ENCODE data around the gene RFPL4AL1. TPM values are rescaled to one million over a fixed set of nuclear protein-coding genes. Genes with fewer than 3 reads are reported as not detected.
"Not testable (repeated sequence)": the region's sequence is repeated elsewhere in the genome, so short reads cannot be mapped to it uniquely, and the experiment has no call there.

RFPL4AL1 gene
- total and polyA plus RNA-seq, 2 donors from 2014 or later: not detected

GRCh38 chr19:55766466-55766865 is 2.5 kb upstream of the RFPL4AL1 start:
- H3K4me1 ChIP-seq (ENCODE audit: control insufficient read depth in 2 of 3, insufficient read depth in 2 of 3, low read depth in 1 of 3, low read length in 3 of 3): no peaks in the 10 kb centered on the region
- peaks cover 2% of the 10 kb centered on the region for H3K27me3 ChIP-seq (ENCODE audit: control insufficient read depth, insufficient read depth, low read length)
- intact Hi-C loops (cut with DNase I): no loop called here
- no peak overlapping the region for H3K4me3 ChIP-seq (ENCODE audit: low read length in 3 of 3)
- FAIRE-seq: no peak
- H3K27ac ChIP-seq (ENCODE audit: low read depth in 2 of 2, low read length in 2 of 2): no peak overlapping the region
- TF ChIP-seq, protein P1, sequence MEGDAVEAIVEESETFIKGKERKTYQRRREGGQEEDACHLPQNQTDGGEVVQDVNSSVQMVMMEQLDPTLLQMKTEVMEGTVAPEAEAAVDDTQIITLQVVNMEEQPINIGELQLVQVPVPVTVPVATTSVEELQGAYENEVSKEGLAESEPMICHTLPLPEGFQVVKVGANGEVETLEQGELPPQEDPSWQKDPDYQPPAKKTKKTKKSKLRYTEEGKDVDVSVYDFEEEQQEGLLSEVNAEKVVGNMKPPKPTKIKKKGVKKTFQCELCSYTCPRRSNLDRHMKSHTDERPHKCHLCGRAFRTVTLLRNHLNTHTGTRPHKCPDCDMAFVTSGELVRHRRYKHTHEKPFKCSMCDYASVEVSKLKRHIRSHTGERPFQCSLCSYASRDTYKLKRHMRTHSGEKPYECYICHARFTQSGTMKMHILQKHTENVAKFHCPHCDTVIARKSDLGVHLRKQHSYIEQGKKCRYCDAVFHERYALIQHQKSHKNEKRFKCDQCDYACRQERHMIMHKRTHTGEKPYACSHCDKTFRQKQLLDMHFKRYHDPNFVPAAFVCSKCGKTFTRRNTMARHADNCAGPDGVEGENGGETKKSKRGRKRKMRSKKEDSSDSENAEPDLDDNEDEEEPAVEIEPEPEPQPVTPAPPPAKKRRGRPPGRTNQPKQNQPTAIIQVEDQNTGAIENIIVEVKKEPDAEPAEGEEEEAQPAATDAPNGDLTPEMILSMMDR (IDR thresholded peaks at IDR 0.05; ENCODE audit: borderline replicate concordance, extremely low read depth, insufficient read depth): no peak
- no peaks in the 10 kb centered on the region for H3K9me3 ChIP-seq (ENCODE audit: control insufficient read depth in 2 of 3, insufficient read depth in 1 of 3, low read length in 3 of 3)
- H3K36me3 ChIP-seq (ENCODE audit: control insufficient read depth in 2 of 3, insufficient read depth in 3 of 3, low read length in 3 of 3): no peaks in the 10 kb centered on the region
- H3K9ac ChIP-seq (ENCODE audit: low read length in 3 of 3): no peak overlapping the region
- no peak for DNase-seq

- not testable (repeated sequence) for H3K9me3 ChIP-seq (ENCODE audit: control insufficient read depth in 2 of 3, insufficient read depth in 1 of 3, low read length in 3 of 3)
Observed at GRCh38 chr19:55769632-55770031, 714 bp downstream of the RFPL4AL1 start.

DNA sequence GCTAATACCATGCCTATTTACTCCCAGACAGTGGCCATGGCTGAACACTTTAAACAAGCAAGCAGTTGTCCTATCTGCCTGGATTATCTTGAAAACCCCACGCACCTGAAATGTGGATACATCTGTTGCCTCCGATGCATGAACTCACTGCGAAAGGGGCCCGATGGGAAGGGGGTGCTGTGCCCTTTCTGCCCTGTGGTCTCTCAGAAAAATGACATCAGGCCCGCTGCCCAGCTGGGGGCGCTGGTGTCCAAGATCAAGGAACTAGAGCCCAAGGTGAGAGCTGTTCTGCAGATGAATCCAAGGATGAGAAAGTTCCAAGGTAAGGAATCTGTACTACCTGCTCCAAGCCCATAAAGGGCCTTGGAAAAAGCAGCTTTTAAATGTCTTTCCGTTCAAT is 8.6 kb downstream of the RFPL4AL1 start:
- intact Hi-C loops (cut with DNase I): no loop called here
- DNase-seq: no peak

More at GRCh38 chr19:55769632-55770031, 714 bp downstream of the RFPL4AL1 start:
- FAIRE-seq; intact Hi-C loops (cut with DNase I); DNase-seq; H3K9ac ChIP-seq (ENCODE audit: low read length in 3 of 3); H3K27ac ChIP-seq (ENCODE audit: low read depth in 2 of 2, low read length in 2 of 2); H3K27me3 ChIP-seq (ENCODE audit: control insufficient read depth, insufficient read depth, low read length); H3K36me3 ChIP-seq (ENCODE audit: control insufficient read depth in 2 of 3, insufficient read depth in 3 of 3, low read length in 3 of 3); H3K4me3 ChIP-seq (ENCODE audit: low read length in 3 of 3); H3K4me1 ChIP-seq (ENCODE audit: control insufficient read depth in 2 of 3, insufficient read depth in 2 of 3, low read depth in 1 of 3, low read length in 3 of 3): not testable (repeated sequence)

GRCh38 chr19:55778331-55778730 is 9.4 kb downstream of the RFPL4AL1 start:
- Histone ChIP-seq H3K27ac (ENCODE audit: low read depth in 2 of 2, low read length in 2 of 2) (no peak overlapping the region), H3K9me3 (ENCODE audit: control insufficient read depth in 2 of 3, insufficient read depth in 1 of 3, low read length in 3 of 3) (no peaks in the 10 kb centered on the region), H3K4me3 (ENCODE audit: low read length in 3 of 3) (no peak overlapping the region), H3K4me1 (ENCODE audit: control insufficient read depth in 2 of 3, insufficient read depth in 2 of 3, low read depth in 1 of 3, low read length in 3 of 3) (no peaks in the 10 kb centered on the region), H3K27me3 (ENCODE audit: control insufficient read depth, insufficient read depth, low read length) (no peaks in the 10 kb centered on the region), H3K9ac (ENCODE audit: low read length in 3 of 3) (no peak overlapping the region), H3K36me3 (ENCODE audit: control insufficient read depth in 2 of 3, insufficient read depth in 3 of 3, low read length in 3 of 3) (no peaks in the 10 kb centered on the region)
- DNase-seq (no peak), FAIRE-seq (no peak)
- intact Hi-C loops (cut with DNase I): no loop called here
- TF ChIP-seq, protein P1 (IDR thresholded peaks at IDR 0.05; ENCODE audit: borderline replicate concordance, extremely low read depth, insufficient read depth): no peak

More for the DNA sequence above, 8.6 kb downstream of the RFPL4AL1 start:
- H3K4me3 ChIP-seq (ENCODE audit: low read length in 3 of 3): no peak overlapping the region
- H3K27ac ChIP-seq (ENCODE audit: low read depth in 2 of 2, low read length in 2 of 2): no peak overlapping the region
- no peaks in the 10 kb centered on the region for H3K4me1 ChIP-seq (ENCODE audit: control insufficient read depth in 2 of 3, insufficient read depth in 2 of 3, low read depth in 1 of 3, low read length in 3 of 3)
- no peak for FAIRE-seq
- H3K9me3 ChIP-seq (ENCODE audit: control insufficient read depth in 2 of 3, insufficient read depth in 1 of 3, low read length in 3 of 3): no peaks in the 10 kb centered on the region
- TF ChIP-seq, protein P1 (IDR thresholded peaks at IDR 0.05; ENCODE audit: borderline replicate concordance, extremely low read depth, insufficient read depth): no peak
- no peaks in the 10 kb centered on the region for H3K36me3 ChIP-seq (ENCODE audit: control insufficient read depth in 2 of 3, insufficient read depth in 3 of 3, low read length in 3 of 3)
- H3K9ac ChIP-seq (ENCODE audit: low read length in 3 of 3): no peak overlapping the region
- no peaks in the 10 kb centered on the region for H3K27me3 ChIP-seq (ENCODE audit: control insufficient read depth, insufficient read depth, low read length)

Data from kidney (tissue), 14 donors.